Neural cell (in vitro differentiated cells): ENCODE measurements around the gene KIF1B. TPM values are rescaled to one million over a fixed set of nuclear protein-coding genes. Genes with fewer than 3 reads are reported as not detected.

Experiments used
- H2AFZ ChIP-seq: fragments of 200-600, 300-800 bp; sonication (generic), shearing (Covaris generic); 2 replicates; pipeline ENCODE4 v1.6.0; 2014; ENCODE audit warnings: low read depth, mild to moderate bottlenecking, antibody characterized with exemption, low read length, moderate library complexity
- H3F3A ChIP-seq: fragments of 200-600 bp; shearing (Covaris generic); 2 replicates; pipeline ENCODE4 v1.6.1; 2016; ENCODE audit warnings: mild to moderate bottlenecking, moderate library complexity, mixed read lengths, antibody characterized with exemption, low read length; ENCODE audit not compliant: insufficient read depth, poor library complexity, severe bottlenecking
- H3K27ac ChIP-seq: fragments of 200-600, 300-800 bp; sonication (generic), shearing (Covaris generic); 2 replicates; pipeline ENCODE4 v1.5.1; 2014; ENCODE audit warnings: mild to moderate bottlenecking, low read length, moderate library complexity
- H3K27me3 ChIP-seq: fragments of 300-800, 200-600 bp; sonication (generic), shearing (Covaris generic); 2 replicates; pipeline ENCODE4 v1.6.0; 2014; ENCODE audit warnings: mild to moderate bottlenecking, low read depth, low read length, moderate library complexity; ENCODE audit not compliant: insufficient read depth
- H3K36me3 ChIP-seq: fragments of 300-800, 200-600 bp; sonication (generic), shearing (Covaris generic); 2 replicates; pipeline ENCODE4 v1.5.1; 2014; ENCODE audit warnings: mild to moderate bottlenecking, antibody characterized with exemption, low read length, moderate library complexity; ENCODE audit not compliant: insufficient read depth
- H3K4me2 ChIP-seq: fragments of 300-800, 200-600 bp; sonication (generic), shearing (Covaris generic); 2 replicates; pipeline ENCODE4 v1.6.0; 2014; ENCODE audit warnings: mild to moderate bottlenecking, low read length
- H3K4me3 ChIP-seq: fragments of 300-800, 200-600 bp; sonication (generic), shearing (Covaris generic); 2 replicates; pipeline ENCODE4 v1.5.1; 2014; ENCODE audit warnings: mild to moderate bottlenecking, low read length, moderate library complexity
- H3K79me2 ChIP-seq: fragments of 200-600 bp; shearing (Covaris generic); replicated peaks from 2 replicates; pipeline ENCODE4 v1.6.0; 2014; ENCODE audit warnings: mild to moderate bottlenecking, low read length, moderate library complexity; ENCODE audit not compliant: insufficient read depth
- H3K9ac ChIP-seq: fragments of 300-800, 200-600 bp; sonication (generic), shearing (Covaris generic); 2 replicates; pipeline ENCODE4 v1.6.1; 2016; ENCODE audit warnings: mild to moderate bottlenecking, low read length, mixed read lengths
- H3K9me2 ChIP-seq: fragments of 200-600 bp; shearing (Covaris generic); 2 replicates; pipeline ENCODE4 v1.6.1; 2016; ENCODE audit warnings: mild to moderate bottlenecking, low read length, mixed read lengths; ENCODE audit not compliant: insufficient read depth
- H3K9me3 ChIP-seq: fragments of 200-600, 300-800 bp; sonication (generic), shearing (Covaris generic); 2 replicates; pipeline ENCODE4 v1.6.1; 2016; ENCODE audit warnings: mild to moderate bottlenecking, mixed run types, low read length, moderate library complexity, mixed read lengths
- H4K20me1 ChIP-seq: fragments of 200-600 bp; shearing (Covaris generic); 2 replicates; pipeline ENCODE4 v1.6.1; 2016; ENCODE audit warnings: mild to moderate bottlenecking, mixed run types; ENCODE audit not compliant: insufficient read depth
- EP300 ChIP-seq: fragments of 450-650 bp; conservative IDR thresholded peaks from 2 replicates; pipeline ENCODE4 v1.6.1; 2014; ENCODE audit warnings: antibody characterized with exemption, mild to moderate bottlenecking, moderate library complexity; ENCODE audit not compliant: poor library complexity, severe bottlenecking
- EZH2 ChIP-seq: fragments of 200-600, 300-800 bp; shearing (Covaris generic), sonication (generic); IDR thresholded peaks from 2 replicates; pipeline ENCODE4 v1.6.1; 2014; ENCODE audit warnings: antibody characterized with exemption, low read length, borderline replicate concordance, mild to moderate bottlenecking; ENCODE audit not compliant: insufficient read depth, poor library complexity, severe bottlenecking
- MXI1 ChIP-seq: fragments of 450-650 bp; conservative IDR thresholded peaks from 2 replicates; pipeline ENCODE4 v1.6.1; 2014; ENCODE audit warnings: antibody characterized with exemption, mild to moderate bottlenecking; ENCODE audit not compliant: poor library complexity, severe bottlenecking
- POLR2AphosphoS5 ChIP-seq: IDR thresholded peaks from 2 replicates; pipeline ENCODE4 v1.6.1; 2012
- RAD21 ChIP-seq: fragments of 450-650 bp; conservative IDR thresholded peaks from 2 replicates; pipeline ENCODE4 v1.6.1; 2014; ENCODE audit warnings: antibody characterized with exemption, mild to moderate bottlenecking, moderate library complexity
- SMC3 ChIP-seq: fragments of 450-650 bp; conservative IDR thresholded peaks from 2 replicates; pipeline ENCODE4 v1.6.1; 2014; ENCODE audit warnings: antibody characterized with exemption, mild to moderate bottlenecking, moderate library complexity; ENCODE audit not compliant: poor library complexity
- TAF1 ChIP-seq: IDR thresholded peaks from 2 replicates; pipeline ENCODE4 v1.6.1; 2012; ENCODE audit warnings: low read depth
- polyA plus RNA-seq: library from polyadenylated mRNA; depleted of rRNA; stranded (reverse); fragments of >200 nt; gene quantifications from 2 replicates; pipeline ENCODE4 v1.2.3, GENCODE V29; 2014
- TF ChIP-seq, protein P1 (sequence below): fragments of 450-650 bp; IDR thresholded peaks from 2 replicates; pipeline ENCODE4 v1.5.1; 2014; ENCODE audit warnings: antibody characterized with exemption, mild to moderate bottlenecking, moderate library complexity; ENCODE audit not compliant: poor library complexity, severe bottlenecking
- TF ChIP-seq, protein P2 (sequence below): IDR thresholded peaks from 2 replicates; pipeline ENCODE4 v1.6.1; 2012; ENCODE audit warnings: borderline replicate concordance

The KIF1B gene
- polyA plus RNA-seq, 1 donor from 2014 or later = 76.4 TPM

DNA sequence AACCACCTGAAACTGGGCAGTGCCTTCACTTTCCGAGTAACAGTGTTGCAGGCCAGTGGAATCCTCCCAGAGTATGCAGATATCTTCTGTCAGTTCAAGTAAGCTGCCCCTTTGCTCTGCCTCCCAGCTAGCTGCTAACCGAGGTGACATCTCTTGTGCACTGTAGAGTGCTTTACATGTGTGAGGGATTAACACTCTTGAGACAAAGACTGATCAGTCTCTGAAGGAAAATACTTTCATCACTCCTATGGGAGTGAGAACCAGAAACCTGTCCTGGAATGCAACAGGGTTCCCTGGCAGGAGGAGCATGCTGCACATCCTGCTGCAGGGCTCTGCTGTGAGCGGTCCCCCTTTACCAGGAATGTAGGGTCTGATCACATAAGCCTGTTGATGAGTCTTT lies 127.1 kb downstream of the KIF1B start:
- Histone ChIP-seq H2AFZ (no peak overlapping the region), H3F3A (no peaks in the 10 kb centered on the region), H3K9ac (no peak overlapping the region), H3K9me3 (no peaks in the 10 kb centered on the region), H3K4me3 (no peak overlapping the region), H3K79me2 (peaks cover 3% of the 10 kb centered on the region), H4K20me1 (no peaks in the 10 kb centered on the region), H3K4me2 (no peak overlapping the region), H3K27ac (no peak overlapping the region), H3K36me3 (peaks cover 8% of the 10 kb centered on the region), H3K9me2 (no peaks in the 10 kb centered on the region), H3K27me3 (no peaks in the 10 kb centered on the region)
- TF ChIP-seq RAD21 (no peak), SMC3 (no peak), POLR2AphosphoS5 (no peak), TAF1 (no peak), EP300 (no peak), EZH2 (no peak), MXI1 (no peak)
- TF ChIP-seq, protein P1, sequence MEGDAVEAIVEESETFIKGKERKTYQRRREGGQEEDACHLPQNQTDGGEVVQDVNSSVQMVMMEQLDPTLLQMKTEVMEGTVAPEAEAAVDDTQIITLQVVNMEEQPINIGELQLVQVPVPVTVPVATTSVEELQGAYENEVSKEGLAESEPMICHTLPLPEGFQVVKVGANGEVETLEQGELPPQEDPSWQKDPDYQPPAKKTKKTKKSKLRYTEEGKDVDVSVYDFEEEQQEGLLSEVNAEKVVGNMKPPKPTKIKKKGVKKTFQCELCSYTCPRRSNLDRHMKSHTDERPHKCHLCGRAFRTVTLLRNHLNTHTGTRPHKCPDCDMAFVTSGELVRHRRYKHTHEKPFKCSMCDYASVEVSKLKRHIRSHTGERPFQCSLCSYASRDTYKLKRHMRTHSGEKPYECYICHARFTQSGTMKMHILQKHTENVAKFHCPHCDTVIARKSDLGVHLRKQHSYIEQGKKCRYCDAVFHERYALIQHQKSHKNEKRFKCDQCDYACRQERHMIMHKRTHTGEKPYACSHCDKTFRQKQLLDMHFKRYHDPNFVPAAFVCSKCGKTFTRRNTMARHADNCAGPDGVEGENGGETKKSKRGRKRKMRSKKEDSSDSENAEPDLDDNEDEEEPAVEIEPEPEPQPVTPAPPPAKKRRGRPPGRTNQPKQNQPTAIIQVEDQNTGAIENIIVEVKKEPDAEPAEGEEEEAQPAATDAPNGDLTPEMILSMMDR = no peak
- TF ChIP-seq, protein P2, sequence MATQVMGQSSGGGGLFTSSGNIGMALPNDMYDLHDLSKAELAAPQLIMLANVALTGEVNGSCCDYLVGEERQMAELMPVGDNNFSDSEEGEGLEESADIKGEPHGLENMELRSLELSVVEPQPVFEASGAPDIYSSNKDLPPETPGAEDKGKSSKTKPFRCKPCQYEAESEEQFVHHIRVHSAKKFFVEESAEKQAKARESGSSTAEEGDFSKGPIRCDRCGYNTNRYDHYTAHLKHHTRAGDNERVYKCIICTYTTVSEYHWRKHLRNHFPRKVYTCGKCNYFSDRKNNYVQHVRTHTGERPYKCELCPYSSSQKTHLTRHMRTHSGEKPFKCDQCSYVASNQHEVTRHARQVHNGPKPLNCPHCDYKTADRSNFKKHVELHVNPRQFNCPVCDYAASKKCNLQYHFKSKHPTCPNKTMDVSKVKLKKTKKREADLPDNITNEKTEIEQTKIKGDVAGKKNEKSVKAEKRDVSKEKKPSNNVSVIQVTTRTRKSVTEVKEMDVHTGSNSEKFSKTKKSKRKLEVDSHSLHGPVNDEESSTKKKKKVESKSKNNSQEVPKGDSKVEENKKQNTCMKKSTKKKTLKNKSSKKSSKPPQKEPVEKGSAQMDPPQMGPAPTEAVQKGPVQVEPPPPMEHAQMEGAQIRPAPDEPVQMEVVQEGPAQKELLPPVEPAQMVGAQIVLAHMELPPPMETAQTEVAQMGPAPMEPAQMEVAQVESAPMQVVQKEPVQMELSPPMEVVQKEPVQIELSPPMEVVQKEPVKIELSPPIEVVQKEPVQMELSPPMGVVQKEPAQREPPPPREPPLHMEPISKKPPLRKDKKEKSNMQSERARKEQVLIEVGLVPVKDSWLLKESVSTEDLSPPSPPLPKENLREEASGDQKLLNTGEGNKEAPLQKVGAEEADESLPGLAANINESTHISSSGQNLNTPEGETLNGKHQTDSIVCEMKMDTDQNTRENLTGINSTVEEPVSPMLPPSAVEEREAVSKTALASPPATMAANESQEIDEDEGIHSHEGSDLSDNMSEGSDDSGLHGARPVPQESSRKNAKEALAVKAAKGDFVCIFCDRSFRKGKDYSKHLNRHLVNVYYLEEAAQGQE = no peak

DNA sequence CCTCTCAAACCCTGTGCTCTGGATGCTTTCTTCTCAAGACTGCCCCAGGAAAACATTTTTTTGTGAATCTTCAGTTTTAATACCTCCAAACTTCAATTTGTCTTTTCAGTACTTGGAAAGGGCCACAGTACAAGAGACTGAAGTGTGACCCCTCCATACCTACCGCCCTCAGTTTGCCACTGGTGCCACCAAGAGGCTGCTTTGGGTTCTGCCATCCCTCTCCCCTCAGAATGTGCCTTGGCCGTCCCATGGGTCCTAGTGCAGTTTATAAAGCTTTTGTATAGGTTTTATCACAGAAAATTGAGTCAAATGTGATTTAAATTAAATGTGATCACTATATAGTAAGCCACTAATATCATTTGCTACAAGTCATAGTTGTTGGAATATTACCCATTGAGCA lies 127.7 kb downstream of the KIF1B start:
- TF ChIP-seq TAF1 (no peak), RAD21 (peak; percentile 58), MXI1 (no peak), POLR2AphosphoS5 (no peak)
- TF ChIP-seq, protein P1 = peak; percentile 56
- no peaks in the 10 kb centered on the region for H3K27me3 ChIP-seq
- no peak overlapping the region for H3K4me3 ChIP-seq
- no peaks in the 10 kb centered on the region for H3K9me3 ChIP-seq
- peaks cover 3% of the 10 kb centered on the region for H3K79me2 ChIP-seq
- H3K27ac ChIP-seq = no peak overlapping the region
- no peaks in the 10 kb centered on the region for H3K9me2 ChIP-seq
- H3K4me2 ChIP-seq = no peak overlapping the region
- H3F3A ChIP-seq = no peaks in the 10 kb centered on the region
- H3K9ac ChIP-seq = no peak overlapping the region
- H2AFZ ChIP-seq = no peak overlapping the region
- H3K36me3 ChIP-seq = peaks cover 11% of the 10 kb centered on the region
- no peaks in the 10 kb centered on the region for H4K20me1 ChIP-seq
